HG03342 (cell line): ENCODE results near the gene PRDM12.

Source experiments
- ATAC-seq: cut with Tn5 transposase; IDR thresholded peaks from one replicate; pipeline ENCODE4 v1.9.1; 2021; ENCODE audit warnings: mild to moderate bottlenecking, moderate library complexity; ENCODE audit not compliant: unreplicated experiment

Gene PRDM12

DNA sequence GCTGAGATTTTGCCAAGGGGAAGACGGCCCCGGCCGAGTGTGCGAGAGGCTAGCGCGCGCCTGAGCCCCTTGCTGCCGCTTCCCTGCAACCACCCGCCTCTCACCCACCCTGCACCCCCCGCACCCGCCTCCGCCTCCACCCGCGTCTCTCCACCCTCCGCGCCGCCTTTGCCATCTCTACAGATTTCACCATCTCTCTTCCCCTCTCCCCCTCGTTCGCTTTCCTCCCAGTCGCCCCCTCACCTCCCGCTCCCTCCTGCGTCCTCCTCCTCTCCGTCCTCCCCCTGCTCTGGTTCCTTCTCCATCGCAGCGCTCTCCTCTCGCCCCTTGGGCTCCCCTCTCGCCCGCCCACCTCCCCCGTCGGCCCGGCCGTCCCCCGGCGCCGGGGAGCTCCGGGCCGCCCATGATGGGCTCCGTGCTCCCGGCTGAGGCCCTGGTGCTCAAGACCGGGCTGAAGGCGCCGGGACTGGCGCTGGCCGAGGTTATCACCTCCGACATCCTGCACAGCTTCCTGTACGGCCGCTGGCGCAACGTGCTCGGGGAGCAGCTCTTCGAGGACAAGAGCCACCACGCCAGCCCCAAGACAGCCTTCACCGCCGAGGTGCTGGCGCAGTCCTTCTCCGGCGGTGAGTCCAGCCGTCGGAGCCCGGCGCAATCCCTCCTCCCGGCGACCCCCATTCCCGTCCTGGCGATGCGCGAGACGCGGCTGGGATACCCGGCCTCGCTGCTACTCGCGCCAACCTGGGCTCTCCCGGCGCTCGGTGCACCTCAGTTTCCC lies at the start of gene PRDM12:
PRDM12 (plus strand) TSS at position 344 of the 778 bp plus-strand sequence; CDS start at position 404, 60 bp downstream.
- ATAC-seq: no peak

DNA sequence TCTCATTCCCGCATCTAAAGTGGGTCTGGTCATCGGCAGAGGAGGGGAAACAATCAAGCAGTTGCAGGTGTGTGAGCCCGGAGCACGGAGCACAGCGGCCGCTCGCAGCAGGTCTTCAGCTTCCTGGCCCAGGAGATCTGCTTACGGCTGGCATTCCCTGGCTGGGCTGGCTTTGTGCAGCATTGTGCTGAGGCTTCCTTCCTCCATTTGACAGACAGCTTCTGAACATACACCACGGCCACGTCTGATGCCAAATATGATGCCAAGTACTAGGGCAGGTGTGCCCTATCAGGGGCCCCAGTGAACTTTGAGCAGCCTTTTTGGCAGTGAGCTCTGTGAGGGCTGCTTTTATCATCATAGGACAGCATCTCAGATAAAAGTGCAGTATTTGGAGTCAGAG lies 47.9 kb upstream of the PRDM12 start:
- ATAC-seq: no peak

DNA sequence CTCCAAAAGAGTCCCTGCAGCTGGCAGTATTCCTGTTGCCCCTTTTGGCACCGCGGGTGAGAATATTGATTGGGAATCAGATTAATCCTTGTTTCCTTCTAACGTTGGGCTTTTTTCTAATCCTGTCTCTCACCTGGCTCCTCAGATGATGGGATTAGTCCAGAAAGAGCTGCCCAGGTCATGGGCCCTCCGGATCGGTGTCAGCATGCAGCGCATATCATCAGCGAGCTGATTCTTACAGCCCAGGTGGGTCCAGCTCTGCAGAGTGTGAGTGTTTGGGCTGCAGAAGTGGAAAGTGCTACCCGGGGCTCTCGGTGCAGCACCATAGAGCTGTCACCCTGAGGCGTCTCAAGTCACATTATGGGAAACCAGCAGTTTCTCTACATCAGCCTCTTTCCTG lies 40.9 kb upstream of the PRDM12 start:
- no peak for ATAC-seq

DNA sequence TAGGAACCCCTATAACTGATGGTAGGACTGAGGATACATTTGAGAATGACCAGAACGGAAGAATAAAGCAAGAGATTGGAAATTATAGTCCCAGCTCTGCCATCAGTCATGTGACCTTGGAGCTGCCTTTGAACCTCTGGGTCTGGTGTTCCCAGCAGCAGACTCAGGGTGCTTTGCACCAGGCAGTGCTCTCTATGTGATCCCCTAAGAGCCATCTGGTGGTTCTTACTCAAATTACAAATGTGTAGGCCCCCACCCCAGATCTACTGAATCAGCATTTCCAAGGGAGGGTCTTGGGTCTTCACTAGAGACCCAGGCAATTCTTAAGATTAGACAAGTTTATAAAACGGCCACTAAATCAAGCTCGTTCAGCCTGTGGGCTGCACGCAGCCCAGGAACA lies 40.2 kb upstream of the PRDM12 start:
- ATAC-seq: no peak

DNA sequence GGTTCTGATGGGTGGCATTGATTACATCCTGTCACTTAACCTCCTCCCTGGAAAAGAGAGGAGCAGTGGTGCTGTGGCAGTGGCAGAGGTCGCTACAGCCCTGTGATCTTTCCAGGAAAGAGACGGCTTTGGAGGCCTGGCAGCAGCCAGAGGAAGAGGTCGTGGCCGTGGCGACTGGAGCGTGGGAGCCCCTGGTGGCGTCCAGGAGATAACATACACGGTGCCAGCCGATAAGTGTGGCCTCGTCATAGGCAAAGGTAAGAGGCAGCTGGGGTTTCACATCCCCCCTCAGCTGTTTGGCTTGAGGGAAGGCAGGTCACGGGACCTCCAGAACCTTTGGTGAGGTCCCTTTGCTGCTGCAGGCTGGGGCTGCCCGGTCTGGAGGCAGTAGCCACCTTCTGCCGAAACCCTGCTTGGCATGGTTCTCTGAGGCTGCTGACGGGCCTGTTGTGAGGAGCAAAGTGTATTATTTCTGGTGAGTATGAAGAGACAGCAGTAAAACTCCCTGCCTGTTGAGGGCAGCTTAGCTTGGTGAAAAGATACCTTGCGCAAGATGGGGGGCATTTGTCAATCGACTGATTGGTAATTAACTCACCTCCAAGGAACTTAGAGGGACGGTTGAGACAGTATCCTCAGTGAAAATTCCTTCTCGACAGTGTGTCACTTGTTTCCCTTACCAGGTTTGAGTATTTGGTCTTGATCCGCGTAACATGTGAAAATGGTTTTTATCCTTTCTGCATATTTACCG lies 38.0 kb upstream of the PRDM12 start:
- ATAC-seq: no peak

DNA sequence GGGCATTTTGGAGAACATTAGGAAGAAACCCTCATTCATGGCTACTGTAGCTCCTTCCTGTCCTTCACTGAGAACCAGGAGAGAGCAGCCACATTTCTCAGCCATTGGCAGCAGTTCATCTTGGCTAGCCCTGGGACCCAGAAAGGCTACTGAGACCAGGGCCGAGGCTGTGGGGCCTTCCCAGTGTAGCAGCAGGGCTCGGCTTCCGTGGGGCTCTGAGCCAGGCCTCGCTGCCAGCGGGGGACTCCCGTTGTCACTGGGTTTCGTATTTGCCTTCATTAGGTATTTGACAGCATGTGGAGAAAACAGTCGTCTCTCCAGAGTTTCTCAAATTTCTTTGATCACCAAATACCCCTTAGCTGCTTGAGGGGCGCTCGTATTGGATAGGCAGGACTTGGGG lies 37.3 kb upstream of the PRDM12 start:
- no peak for ATAC-seq

DNA sequence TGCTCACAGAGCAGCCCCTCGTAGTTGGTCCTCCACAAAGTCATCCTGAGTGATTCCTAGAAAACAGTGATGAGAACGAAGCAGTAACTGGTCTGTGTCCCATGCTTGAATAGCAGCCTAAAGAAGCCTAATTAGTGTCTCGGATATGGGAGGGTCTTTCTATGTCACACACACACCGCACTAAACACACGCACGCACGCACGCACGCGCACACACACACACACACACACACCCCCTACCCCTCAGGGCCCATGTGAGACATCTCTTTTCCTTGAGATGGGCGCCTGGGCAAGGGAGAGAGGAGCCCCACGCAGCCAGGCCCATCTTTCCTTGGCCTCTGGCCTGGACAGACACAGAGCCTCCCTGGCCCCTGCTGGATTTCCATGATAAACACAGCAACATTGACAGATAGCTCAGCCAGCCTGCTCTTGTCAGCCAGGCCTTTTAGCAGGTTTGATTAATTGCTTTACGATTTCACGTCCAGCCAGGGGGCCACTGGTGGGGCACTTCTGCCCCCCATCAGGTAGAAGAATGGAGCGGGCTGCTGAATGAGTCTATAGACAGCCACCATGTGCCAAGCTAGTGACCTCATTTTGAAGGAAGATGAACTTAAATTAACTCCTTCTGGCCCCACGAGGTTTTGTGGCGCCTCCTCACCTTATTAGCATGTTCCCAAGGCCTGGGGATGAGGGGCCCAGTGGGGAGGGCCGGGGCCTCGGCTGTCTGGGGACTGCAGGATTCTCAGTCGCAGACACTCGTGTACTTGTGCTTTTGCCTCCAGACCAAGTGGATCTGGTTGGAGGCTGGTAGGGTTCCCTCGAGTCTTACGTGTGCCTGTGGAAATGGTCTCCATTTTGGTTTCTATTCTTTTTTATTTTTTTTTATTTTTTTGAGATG lies 36.2 kb upstream of the PRDM12 start:
- ATAC-seq: no peak

DNA sequence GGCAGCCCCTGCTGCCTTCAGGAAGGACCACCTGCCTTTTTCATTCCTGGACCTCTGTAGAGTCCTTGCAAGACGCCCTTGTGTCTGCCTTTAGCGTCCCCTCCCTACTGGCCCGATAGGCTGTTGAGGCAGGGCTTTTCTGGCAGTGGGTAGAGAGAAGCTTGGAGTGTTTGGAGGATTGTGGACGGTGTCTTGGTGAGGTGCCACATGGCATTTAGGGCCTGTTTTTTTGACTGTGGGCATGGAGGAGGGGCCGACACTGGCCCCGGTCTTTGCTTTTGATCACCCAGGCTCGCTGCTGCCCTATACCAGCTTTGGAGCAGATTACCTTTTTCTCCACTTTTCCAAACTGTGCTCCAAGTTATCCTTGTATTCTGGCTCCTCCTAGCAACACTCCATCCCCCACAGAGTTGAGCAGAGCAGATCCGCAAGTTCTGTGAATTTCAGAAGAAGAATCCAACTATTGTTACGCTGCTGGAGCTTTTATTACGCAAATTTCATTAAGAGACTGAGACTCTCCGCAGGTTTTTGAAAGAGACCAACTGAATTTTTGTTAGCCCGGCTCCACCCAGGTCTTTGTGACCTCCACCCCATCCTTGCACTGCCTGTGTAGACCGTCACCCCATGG lies 34.8 kb upstream of the PRDM12 start:
- ATAC-seq: no peak

DNA sequence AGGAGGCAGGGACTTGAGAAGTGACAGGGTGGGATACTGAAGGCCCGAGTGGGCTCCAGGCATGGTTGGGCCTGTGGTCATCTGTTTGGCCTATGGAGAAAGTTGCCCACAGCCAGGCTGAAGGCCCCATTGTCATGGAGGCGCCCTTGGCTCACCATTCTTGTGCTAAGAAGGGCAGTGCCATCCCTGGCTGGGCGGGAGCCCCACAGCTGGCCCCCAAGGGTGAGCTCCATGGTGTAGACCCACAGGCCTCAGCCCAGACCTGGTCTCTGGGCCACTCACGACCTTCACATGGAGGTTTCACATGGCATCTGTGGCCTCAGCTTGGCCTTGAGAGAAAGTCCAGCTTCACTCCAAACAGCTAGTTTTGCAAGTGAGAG lies 34.3 kb upstream of the PRDM12 start:
- no peak for ATAC-seq

DNA sequence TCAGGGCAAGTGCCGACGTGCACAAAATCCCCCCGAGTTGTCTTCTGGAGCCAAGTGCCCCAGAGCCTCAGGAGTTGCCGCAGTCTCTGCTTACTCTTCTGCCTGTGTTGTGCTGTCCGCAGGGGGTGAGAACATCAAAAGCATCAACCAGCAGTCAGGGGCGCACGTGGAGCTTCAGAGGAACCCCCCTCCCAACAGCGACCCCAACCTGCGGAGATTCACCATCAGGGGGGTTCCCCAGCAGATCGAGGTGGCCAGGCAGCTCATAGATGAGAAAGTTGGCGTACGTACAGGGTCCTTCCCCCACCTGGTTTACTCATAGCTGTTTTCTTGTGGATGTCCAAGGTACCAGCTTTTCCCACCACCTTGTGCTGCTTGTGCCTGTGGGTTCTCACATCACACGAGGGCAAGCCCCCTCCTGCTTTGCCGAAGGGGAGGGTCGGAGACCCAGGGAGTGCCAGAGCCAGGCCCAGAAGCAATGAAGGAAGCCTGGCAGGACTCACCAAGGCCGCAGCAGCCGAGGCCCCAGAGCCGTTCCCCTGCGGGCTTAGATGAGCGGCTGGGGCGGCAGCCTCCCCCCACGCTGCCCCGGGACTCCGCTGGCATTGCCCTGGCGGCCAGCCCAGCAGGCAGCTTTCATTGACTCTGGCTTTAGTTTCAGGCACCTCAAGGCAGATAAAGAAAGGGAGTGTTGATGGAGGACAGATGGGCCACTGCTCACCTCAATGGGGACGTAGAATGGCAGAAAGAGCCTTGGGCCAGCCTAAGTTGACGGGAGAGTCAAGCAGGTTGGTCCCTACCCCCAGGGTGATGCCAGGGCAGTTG lies 33.7 kb upstream of the PRDM12 start:
- no peak for ATAC-seq

DNA sequence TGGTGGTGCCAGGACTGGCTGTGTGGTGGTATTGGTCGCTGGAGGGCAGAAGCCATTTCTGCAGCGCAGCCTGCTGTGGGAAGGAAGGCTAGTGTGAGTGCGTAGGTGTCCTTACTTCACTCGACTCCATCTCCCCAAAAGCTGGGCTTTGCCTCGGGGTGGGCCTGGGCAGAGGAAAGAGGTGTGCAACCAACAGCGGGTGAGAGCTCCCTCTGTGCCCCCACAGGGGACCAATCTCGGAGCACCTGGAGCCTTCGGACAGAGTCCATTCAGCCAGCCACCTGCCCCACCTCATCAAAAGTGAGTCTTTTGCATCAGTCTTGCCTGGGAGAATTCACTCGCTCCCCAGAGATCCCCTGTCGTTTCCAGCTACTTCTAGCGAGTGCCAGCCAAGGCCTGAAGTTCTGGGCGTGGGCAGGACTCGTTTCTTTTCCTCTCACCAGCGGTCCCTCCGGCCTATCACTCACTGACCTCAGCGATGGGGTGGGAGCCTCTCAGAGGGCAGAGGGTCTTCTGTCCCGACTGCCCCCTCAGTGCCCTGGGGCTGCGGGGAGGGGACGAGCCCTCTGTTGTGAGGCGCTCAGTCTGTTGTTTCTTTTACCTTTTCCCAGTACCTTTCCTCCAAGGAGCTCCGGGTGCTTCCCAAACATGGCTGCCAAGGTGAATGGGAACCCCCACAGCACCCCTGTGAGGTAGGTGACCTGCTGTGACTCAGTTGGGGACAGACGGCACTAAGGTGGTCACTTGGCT lies 32.9 kb upstream of the PRDM12 start:
- ATAC-seq: no peak

DNA sequence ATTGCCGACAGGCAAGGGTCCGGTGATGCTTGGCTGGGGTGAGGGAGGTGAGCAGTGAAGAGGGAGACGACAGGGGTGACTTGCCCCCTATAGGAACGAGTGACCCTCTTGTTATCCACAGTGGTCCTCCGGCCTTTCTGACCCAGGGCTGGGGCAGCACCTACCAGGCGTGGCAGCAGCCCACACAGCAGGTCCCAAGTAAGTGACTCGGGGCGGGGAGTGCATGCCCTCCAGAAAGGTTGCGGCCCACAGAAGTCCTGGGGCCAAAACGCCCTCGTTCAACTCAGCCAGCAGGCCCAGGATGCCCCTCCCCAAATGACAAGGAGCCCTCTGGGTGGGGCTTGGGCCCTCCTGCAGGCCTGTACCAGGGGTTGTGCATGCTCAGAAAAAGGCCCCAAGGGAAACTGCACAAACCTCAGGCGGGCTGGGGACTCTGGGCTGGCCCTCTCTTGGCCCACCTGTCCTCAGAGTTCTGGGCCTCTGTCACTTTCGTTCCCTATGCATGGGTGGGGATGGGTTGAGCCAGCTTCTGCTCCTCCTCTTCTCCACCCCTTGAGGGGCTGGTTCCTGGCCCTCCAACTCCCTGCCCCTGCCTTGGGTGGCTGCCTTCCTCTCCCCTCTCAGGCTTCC lies 32.2 kb upstream of the PRDM12 start:
- ATAC-seq: no peak

DNA sequence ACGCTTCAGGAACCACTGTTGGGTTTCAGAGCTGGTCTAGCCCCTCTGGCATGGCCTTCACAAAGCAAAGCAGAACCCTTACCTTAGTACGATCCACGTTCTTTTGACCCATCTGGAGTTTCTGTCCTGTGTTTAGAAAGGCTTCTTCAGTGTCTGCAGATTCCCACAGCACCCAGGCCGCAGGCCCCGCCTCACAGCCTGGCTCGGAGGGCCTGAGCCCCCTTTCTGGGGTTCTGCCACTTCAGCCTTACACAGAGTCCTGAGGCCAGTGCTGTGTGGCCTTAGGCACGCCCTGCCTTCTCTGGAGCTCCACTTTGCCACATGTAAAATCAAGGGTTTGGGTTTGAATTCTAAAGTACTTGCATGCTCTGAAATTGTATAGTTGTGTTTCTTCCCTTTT lies 31.6 kb upstream of the PRDM12 start:
- no peak for ATAC-seq

DNA sequence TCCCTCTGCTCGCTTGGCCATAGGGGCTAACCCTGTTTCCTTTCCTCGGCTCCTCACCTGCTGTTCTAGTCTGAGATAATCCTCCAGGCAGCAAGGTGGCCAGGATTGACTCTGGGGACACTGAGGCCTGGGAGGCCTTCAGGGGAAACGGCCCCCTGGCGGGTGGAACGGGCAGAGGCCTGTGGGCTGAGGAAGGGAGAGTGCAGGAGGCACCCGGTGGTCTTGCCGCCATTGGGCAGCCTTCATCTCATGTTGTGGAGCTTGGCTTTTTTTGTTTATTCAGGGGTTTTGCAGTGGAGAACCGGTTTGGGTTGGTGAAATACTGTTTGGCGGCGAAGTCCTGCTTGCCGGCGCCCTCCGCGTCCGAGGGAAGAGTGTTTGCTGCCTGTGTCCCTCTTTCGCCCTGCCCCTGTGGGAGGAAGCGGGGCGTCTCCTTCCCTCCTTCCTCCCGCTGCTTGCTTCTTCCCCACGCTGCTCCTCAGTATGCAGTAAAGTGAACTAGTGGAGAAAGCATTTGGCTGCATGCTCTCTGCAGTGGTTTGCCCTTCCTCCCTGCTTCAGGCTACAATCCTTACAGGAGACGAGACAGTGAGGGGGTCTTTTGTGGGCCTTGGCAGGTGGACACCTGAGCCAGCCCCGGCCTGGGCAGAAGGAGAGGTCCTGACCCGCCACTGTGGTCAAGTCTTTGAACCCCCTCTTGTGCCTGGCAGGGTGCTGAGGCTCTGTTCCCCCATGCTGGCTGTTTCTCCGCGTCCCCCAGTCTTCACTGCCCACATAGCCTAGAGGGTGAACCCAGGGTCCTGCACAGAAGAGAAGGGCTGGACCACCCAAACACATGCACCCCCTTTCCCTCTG lies 30.8 kb upstream of the PRDM12 start:
- ATAC-seq: no peak

DNA sequence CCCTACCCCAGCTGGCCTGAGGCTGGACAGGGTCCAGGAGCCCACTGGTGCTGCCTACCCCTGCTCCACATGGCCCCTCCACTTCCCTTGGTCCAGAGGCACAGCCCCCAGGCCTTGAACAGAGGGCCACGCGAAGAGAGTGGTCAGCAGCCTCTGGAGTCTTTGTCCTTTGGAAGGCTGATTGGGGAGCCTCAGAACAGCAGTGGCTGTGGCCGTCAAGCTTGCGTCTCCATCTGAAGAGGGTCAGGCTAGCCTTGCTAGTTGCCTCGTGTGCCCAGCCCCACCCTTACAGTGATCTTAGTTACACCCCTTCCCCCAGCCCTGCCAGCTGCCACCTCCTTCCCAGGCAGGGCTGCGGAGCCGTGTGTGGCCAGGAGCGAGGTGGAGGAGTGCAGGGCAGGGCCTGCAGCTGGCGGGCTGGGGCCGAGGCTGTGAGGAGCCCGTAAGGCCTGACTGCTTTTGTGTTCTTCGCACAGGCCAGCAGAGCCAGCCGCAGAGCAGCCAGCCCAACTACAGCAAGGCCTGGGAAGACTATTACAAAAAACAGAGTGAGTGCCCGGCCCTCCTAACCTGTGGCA lies 30.1 kb upstream of the PRDM12 start:
- no peak for ATAC-seq

DNA sequence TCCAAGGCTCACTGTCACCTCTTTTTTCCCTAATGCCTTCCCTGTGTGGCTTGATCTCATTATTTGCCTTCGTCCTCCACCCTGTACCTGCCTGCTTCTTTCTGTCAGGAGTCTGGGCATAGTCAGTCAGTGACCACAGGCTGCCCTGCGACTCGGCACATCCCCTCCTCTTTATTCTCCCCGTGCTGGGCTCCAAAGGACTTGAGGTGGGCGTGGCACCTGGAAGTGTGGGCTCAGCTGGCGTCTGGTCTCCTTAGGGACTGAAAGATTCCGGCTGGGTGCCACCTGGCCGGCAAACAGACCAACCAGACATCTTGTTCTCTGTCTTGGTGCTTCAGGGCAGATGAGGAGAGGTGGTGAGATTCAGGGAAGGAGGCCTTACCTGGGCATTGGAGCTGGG lies 29.6 kb upstream of the PRDM12 start:
- no peak for ATAC-seq

DNA sequence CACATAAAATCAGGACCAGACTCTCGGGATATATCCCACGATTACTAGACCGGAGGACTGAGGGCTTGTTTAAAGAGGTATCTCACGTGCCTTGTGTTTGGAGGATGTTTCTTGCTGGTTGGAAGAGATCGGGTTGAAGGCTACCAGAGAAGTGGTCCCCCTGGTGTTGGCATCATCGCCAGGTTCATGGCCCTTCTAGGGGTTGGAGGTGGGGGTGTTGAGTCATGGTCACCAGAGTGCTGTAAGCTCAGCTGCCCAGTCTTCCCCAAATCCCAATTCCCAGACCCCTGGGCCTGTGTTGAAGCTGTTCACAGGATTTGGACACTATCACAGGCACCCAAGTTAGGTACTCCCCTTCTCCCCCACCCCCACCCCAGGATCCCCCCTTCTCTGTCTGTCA lies 29.1 kb upstream of the PRDM12 start:
- ATAC-seq: no peak
